GM21737 (cell line): ENCODE data around the gene SAP25.
"Not testable (repeated sequence)": the region's sequence is repeated elsewhere in the genome, so short reads cannot be mapped to it uniquely, and the experiment has no call there.

Source experiments
- ATAC-seq: cut with Tn5 transposase; IDR thresholded peaks from one replicate; pipeline ENCODE4 v1.9.1; 2021; ENCODE audit warnings: mild to moderate bottlenecking, moderate library complexity; ENCODE audit not compliant: unreplicated experiment

SAP25 gene

GRCh38 chr7:100562195-100563099 lies 11.3 kb downstream of the SAP25 start:
- ATAC-seq = no peak

DNA sequence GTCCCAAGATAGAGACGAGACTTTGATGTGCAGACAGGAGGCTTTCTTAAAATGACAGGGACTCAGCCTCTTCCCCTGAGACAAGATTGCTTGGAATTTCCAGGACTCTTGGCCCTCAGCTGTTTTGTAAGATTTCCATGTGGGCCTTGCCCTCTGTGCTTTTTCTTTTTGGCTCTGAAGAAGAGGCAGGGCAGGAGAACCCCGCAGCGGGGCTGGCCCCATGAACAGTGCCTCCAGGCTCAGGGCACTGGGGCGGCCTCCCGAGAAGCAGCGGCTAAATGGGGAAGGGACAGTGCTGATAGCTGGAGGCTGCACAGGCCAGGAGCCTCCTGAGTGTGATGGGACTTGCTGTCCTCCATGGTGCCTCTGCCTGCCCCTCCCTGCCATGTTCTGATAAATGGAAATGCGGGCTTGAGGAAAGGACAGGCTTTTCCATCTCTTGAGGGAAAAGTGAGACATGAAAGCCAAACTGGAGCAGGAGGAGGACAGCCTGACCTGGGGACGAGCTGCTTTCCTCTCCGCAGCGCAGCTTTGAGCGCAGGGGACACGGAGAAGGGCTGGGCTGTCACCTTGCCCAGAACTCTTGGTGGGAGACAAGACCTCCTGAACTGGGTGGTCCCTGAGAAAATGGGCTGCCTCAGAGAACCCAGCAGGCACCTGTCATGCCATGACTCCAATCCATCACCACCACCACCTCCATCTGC lies 12.1 kb downstream of the SAP25 start:
- ATAC-seq = no peak

DNA sequence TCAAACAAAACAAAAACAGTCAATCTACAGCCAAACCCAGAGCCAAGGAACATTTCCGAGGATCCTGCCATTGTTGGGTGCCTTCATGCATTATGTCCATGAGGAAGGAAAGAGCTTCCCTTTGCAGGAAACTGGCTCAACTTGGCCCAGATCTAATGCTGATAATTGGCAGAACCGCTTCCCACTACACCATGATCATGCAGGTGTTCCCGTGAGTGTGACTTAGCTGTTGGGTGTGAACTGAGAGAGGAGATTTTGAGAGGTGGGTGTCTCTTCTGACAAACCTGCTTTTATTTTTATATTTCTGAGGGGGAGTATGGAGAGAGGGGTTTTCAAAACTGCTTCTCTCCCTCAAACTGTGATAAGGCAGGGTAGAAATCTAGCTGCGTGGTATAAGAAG lies 14.6 kb downstream of the SAP25 start:
- no peak for ATAC-seq

GRCh38 chr7:100556541-100556940 lies 17.2 kb downstream of the SAP25 start:
- ATAC-seq = no peak

GRCh38 chr7:100555701-100556100 lies 18.0 kb downstream of the SAP25 start:
- no peak for ATAC-seq

GRCh38 chr7:100553032-100553431 lies 20.7 kb downstream of the SAP25 start:
- ATAC-seq = no peak

DNA sequence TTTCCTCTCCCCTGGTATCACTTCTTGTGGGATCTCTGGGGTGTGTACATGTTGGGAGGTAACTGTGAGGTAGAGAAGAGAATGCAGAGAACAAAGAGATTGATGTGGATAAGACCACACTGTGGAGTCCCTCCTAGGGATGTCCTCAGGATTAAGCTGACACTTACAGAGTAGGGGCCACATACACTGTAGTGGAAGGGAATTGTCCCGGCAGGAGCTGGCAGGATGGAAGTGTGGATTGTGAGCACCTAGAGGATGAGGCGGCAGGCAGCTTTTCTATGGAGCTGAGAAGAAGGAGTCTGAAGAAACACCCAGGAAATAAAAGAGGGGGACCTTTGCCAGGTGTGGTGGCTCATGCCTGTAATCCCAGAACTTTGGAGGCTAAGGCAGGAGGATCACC lies 21.2 kb downstream of the SAP25 start:
- ATAC-seq = no peak

DNA sequence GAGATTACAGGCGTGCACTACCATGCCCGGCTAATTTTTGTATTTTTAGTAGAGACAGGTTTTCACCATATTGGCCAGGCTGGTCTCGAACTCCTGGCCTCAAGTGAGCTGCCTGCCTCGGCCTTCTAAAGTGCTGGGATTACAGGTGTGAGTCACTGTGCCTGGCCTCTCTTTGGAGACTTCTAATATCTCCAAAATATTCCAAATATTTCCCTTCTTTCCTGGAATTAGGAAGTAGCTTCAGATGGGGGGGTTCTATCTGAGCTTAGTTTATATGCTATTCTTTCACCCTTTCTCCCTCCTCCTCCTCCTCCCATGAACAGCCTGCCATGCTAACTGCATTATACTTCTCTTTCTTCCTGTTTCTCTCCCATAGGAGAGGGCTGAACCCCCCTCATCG lies 25.3 kb downstream of the SAP25 start:
- ATAC-seq = not testable (repeated sequence)

- ATAC-seq = no peak
Observed at GRCh38 chr7:100547872-100548271, 25.8 kb downstream of the SAP25 start.

DNA sequence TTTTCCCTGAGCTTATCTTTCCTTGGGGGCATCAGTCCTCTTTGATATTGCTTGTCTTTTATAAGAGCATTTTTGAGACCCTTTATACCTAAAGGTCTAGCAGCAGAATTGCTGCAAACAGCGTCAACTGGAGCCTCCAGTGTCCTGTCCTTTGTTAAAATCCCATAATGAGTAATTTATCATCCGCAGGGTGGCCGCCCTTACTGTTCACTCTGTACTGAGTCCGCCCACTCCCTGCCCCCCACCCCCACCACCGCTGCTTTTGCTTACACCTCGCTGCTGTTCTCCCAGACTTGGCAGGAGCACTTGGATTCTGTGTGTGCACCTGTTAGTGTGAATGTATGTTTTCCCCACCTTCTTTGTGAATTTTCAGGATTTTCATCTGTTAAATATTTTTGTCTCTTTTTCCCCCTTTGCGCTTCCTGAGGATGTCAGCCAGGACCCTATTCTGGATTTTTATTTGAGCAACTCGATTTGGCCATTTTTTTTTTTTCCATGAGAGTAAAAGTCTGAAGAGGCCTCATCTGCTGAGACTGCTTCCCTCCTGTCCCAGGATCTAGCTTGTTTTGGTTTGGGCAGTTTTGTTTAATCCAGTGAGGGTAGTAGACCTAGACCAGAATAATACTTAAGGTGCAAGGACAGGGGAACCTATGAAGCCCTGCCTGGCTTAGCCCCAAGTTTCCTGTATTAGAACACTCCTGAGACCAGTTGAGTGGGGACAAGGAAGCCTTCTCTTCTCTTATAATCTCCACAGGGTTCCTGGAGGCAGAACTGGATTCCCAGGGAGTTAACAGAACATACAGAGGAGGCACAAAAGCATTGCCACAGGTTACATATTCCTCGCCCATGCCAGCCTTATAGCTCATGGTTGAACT lies 26.5 kb downstream of the SAP25 start:
- no peak for ATAC-seq

- ATAC-seq = no peak
Observed at GRCh38 chr7:100546129-100546925, 27.4 kb downstream of the SAP25 start.

GRCh38 chr7:100545360-100546128 lies 28.2 kb downstream of the SAP25 start:
- ATAC-seq = peak; percentile 52

GRCh38 chr7:100544967-100545359 lies 28.7 kb downstream of the SAP25 start:
- ATAC-seq = no peak

DNA sequence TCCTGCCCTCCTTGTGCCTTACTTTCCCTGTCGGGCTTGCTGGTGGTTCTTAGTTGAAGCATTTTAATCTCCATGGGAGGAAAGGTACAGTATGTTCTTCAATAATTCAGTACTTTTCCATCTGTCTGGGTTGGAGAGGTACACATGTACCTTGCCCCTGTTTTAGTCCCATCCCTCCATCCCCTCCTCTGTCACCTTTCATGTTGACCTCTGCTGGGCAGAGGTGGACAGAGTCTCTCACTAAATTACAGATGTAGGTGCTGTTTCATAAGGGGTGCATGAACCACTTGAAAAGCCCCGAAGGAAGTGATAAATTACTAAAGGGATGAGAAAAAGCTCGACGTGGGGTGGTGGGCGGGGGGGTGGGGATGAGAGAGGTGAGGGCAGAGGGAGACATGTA lies 29.3 kb downstream of the SAP25 start:
- no peak for ATAC-seq

- no peak for ATAC-seq
Observed at GRCh38 chr7:100543586-100543985, 30.1 kb downstream of the SAP25 start.

DNA sequence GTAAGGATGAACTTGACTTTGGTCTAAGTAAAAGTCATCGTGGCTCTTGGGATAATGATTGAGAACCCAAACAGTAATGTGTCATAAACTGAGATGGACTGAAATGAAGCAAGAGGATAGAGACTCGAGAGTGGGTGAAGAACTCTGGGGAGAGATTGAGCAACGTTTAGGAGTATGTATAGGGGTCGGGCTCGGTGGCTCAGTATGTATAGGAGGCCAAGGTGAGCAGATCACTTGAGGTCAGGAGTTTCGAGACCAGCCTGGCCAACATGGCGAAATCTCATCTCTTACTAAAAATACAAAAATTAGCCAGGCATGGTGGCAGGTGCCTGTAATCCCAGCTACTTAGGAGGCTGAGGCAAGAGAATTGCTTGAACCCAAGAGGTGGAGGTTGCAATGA lies 32.4 kb downstream of the SAP25 start:
- not testable (repeated sequence) for ATAC-seq

GRCh38 chr7:100540073-100540723 lies 33.5 kb downstream of the SAP25 start:
- ATAC-seq = no peak

GRCh38 chr7:100539436-100540006 lies 34.2 kb downstream of the SAP25 start:
- ATAC-seq = no peak
